D721Med (cell line): ENCODE results near the gene MGMT.

Experiments used
- DNase-seq: peaks from one replicate; pipeline ENCODE4 v3.0.0; 2011; ENCODE audit warnings: low spot score; ENCODE audit not compliant: insufficient read length
- FAIRE-seq: peaks from 2 replicates; lab custom pipeline; 2011; peaks lifted over from hg19 to GRCh38; lab: Jason Lieb, UNC
- TF ChIP-seq, protein P1 (sequence below): IDR thresholded peaks from 2 replicates; pipeline ENCODE4 v1.5.1; 2012; ENCODE audit warnings: mild to moderate bottlenecking, control low read depth; ENCODE audit not compliant: insufficient read depth; ENCODE audit errors: missing control alignments

Gene MGMT

DNA sequence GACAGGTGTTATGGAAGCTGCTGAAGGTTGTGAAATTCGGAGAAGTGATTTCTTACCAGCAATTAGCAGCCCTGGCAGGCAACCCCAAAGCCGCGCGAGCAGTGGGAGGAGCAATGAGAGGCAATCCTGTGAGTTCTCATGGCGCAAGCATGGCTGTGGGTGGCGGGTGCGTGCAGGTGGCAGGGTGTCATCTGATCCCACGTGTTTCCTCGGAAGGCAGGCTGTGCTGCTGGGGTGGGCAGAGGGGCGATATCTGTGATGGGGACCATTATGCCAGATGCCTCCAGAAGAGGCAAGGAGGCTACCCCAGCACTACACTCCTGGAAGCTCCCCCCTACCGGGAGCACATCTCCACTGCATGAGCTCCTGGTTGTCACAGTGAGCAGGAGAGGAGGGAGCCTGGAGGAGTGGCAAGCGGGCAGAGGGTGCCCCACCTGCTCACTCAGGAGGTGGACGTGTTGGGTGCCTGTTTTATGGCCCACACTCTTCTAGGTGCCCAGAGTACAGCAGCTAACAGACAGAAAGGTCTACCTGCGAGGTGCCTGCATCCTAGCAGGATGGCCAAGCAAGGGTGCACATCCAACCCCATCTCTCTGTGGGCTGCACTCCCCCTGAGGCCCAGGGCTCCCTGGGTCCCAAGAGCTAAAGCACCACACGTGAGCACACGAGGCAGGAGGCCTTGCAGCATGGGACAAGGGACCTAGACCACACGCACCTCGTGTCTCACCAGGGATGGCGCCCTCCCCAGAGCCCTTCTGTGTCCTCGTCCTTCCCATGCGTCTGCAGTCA, 292.4 kb downstream of the MGMT start:
- TF ChIP-seq, protein P1, sequence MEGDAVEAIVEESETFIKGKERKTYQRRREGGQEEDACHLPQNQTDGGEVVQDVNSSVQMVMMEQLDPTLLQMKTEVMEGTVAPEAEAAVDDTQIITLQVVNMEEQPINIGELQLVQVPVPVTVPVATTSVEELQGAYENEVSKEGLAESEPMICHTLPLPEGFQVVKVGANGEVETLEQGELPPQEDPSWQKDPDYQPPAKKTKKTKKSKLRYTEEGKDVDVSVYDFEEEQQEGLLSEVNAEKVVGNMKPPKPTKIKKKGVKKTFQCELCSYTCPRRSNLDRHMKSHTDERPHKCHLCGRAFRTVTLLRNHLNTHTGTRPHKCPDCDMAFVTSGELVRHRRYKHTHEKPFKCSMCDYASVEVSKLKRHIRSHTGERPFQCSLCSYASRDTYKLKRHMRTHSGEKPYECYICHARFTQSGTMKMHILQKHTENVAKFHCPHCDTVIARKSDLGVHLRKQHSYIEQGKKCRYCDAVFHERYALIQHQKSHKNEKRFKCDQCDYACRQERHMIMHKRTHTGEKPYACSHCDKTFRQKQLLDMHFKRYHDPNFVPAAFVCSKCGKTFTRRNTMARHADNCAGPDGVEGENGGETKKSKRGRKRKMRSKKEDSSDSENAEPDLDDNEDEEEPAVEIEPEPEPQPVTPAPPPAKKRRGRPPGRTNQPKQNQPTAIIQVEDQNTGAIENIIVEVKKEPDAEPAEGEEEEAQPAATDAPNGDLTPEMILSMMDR, result no peak
- DNase-seq (no peak), FAIRE-seq (no peak)

DNA sequence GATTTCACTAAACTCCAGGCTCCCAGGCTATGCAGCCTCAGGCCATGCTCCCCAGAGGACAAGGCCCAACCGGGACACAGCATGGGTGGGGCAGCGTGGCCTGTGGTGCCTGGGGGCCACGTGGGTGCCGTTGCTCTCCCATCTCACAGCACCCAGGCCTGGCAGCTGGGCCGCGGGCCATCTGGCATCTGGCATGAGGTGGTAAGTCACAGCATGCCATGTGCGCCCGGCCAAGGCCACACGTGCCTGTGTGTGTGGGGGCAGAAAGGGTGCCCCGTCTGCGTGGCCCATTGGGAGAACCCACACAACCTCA, 292.9 kb downstream of the MGMT start:
- TF ChIP-seq, protein P1, result no peak
- no peak for FAIRE-seq
- no peak for DNase-seq

DNA sequence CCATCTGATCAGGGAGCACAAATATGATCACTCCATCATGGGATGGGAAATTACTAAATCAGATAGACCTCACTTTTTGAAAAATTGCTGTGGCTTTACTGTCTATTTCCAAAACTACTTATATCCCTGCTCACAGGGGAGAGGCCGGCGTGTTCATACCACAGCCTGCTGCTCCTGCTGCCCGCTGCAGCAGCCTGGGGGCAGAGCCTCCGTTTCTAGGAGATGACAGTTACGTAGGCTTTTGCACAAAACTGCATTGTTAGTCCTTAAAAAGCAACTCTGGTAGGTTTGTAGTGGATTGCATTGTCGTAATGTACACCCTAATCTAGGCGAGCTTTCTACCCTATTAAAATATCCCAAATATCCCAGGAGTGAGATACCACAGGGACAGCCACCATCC, 293.4 kb downstream of the MGMT start:
- FAIRE-seq (no peak), DNase-seq (no peak)

DNA sequence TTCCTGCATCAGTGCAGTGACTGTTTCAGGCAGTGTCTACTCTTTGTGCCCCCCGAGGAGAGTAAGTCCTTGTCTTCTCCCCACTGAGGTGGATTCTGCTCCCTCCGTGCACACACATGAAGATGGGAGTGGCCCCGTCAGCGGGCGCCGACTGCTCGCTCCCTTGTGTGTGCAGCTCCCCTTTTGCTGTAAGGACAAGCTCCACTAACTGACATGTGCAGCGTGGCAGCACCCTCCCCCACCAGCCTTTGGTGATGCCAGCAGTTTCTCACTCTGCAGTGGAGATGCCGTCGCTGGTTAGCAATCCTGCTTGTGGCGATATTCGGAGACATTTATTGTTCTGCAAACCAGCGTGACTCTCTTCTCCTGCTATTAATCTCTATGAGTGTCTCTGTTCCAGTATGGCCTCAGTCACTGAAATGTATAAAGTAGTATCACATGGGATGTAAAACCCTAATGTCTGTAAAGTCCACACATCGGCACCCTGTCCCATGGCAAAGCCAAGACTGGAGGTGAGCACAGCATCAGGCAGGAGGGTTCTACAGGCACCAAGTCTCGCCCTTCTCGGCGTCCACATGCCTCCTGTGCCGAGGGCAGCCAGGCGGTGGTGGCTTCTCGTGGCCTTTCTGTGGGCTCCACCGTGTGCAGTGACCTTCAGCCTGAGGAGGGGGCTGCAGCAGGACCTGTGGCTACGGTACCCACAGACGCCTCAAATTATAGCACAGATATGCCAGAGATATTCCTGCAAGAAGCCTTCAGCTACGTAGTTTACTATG, 294.3 kb downstream of the MGMT start:
- DNase-seq (no peak), FAIRE-seq (no peak)
- TF ChIP-seq, protein P1, result no peak

More for the DNA sequence above, 293.4 kb downstream of the MGMT start:
- TF ChIP-seq, protein P1, result no peak

DNA sequence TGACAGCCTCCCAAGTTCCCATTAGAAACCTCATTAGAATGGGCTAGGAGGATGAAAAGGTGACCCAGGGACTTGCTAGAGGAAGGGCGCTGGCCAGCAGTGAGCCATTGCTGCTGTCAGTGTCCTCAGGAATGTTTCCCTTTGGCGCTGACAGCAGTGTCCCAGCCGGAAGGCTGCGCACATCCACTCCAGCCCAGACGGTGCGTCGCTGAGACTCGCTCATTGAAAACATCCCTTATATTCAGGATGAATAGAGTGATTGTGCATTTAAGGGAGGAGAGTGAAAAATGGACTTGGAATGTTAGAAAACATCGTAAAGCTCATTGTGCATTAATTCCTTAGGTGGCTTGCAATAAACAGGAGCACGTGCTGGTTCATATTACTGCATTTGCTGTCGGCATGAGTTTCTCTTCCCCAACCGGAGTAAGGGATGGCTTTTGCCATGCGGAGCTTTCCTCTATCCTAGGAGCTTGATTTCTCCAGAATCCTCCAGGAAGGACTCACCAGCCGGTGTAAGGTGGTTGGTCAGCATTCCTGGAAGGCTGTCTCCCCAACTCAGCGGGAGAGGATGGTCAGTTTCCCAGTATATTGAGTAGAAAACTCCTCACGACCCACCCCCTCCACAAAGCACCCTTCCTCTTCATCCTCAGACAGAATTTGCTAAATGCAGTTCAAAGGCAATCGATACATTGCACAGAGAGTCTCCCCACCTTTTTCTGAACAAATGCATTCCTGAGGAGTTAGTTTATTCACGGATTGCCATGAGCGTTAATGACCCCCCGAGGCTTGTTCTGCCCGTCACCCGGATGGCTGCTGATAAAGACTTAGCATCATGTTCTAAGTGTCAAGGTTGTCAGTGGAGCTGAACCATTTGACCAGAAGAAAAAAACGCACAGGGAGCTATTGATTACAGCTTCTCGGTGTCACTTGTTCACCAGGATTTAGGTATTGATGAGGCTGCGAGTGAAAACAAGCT, 295.2 kb downstream of the MGMT start:
- FAIRE-seq (no peak), DNase-seq (no peak)
- TF ChIP-seq, protein P1, result no peak

DNA sequence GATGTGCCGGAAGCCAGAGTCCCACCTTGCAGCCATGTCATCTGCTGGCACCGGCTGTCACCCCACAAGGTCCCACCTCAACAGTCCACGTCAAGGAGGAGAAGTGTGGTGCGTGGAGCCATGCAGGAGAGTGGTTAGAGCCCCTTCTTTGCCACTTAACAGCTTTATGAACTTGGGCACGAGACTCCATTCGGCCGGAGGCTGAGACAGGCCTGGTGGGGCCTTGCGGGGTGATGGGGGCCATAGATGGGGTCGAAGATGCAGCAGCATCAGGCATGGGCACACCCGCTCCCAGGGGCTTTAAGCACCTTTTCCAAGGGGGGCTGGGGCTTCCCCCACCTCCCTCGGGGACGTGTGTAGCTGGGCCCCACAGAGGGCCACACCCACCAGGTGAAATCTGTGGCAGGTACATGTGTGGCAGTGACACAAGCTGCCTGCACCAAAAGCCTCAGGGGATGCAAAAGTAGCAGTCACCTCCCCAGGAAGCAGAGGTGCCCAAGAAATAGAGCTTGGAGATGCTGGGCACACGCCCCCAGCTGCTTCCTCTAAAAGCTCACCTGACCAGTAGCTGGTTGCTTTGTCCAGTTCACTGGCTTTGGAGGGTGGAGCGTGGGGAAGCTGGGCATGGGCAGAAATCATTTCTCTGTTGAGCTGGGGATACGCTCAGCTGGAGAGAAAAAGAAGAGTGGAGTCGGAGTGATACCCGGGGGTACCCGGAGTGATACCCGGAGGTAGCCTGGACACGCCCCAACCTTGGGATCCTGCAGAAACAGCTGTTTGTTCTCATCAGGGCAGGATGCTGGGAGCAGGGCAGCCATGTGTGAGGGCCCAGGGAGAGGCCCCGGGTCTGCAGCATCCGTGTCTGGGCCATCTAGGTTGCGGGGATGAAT, 297.2 kb downstream of the MGMT start:
- no peak for FAIRE-seq
- TF ChIP-seq, protein P1, result no peak
- no peak for DNase-seq
